GM19468 (cell line): ENCODE measurements around the gene DCUN1D4.

Experiments
- ATAC-seq: cut with Tn5 transposase; IDR thresholded peaks from one replicate; pipeline ENCODE4 v1.9.1; 2021; ENCODE audit warnings: mild to moderate bottlenecking, moderate library complexity, moderate number of reproducible peaks; ENCODE audit not compliant: unreplicated experiment; ENCODE audit errors: extremely low read depth

Gene DCUN1D4

GRCh38 chr4:51958199-51958968 lies 115.4 kb downstream of the DCUN1D4 start:
- no peak for ATAC-seq

GRCh38 chr4:51960486-51960885 lies 117.5 kb downstream of the DCUN1D4 start:
- no peak for ATAC-seq

GRCh38 chr4:51963841-51964517 lies 121.0 kb downstream of the DCUN1D4 start:
- no peak for ATAC-seq

GRCh38 chr4:51965862-51966261 lies 122.9 kb downstream of the DCUN1D4 start:
- ATAC-seq: no peak
